MM.1S (cell line): ENCODE results near the gene ZHX3.

Source experiments
- DNase-seq: peaks from one replicate; pipeline ENCODE4 v3.0.0-alpha.2; 2015
- H2AFZ ChIP-seq: fragments of 300-600 bp; sonication (generic); 2 replicates; pipeline ENCODE4 v1.6.0; 2016; ENCODE audit warnings: antibody characterized with exemption, low read length
- H3F3A ChIP-seq: fragments of 300-600 bp; sonication (generic); 2 replicates; pipeline ENCODE4 v1.6.1; 2016; ENCODE audit warnings: mild to moderate bottlenecking, antibody characterized with exemption, low read length, moderate library complexity, mixed read lengths; ENCODE audit not compliant: insufficient read depth
- H3K27ac ChIP-seq: fragments of 300-600 bp; sonication (generic); 2 replicates; pipeline ENCODE4 v1.5.1; 2016; ENCODE audit warnings: mild to moderate bottlenecking, low read length
- H3K27me3 ChIP-seq: fragments of 300-600 bp; sonication (generic); replicated peaks from 2 replicates; pipeline ENCODE4 v1.6.0; 2016; ENCODE audit warnings: low read length; ENCODE audit not compliant: insufficient read depth
- H3K36me3 ChIP-seq: fragments of 300-600 bp; sonication (generic); replicated peaks from 2 replicates; pipeline ENCODE4 v1.6.1; 2016; ENCODE audit warnings: mild to moderate bottlenecking, low read length, mixed read lengths; ENCODE audit not compliant: insufficient read depth
- H3K4me1 ChIP-seq: fragments of 300-600 bp; sonication (generic); 2 replicates; pipeline ENCODE4 v1.6.1; 2016; ENCODE audit warnings: low read length, mixed read lengths
- H3K4me2 ChIP-seq: fragments of 300-600 bp; sonication (generic); 2 replicates; pipeline ENCODE4 v1.6.0; 2016; ENCODE audit warnings: low read depth, low read length
- H3K4me3 ChIP-seq: fragments of 300-600 bp; sonication (generic); 2 replicates; pipeline ENCODE4 v1.5.1; 2016; ENCODE audit warnings: low read length, mixed read lengths
- H3K79me2 ChIP-seq: fragments of 300-600 bp; sonication (generic); 2 replicates; pipeline ENCODE4 v1.6.1; 2016; ENCODE audit warnings: mixed run types, low read length, mixed read lengths
- H3K9ac ChIP-seq: fragments of 300-600 bp; sonication (generic); 2 replicates; pipeline ENCODE4 v1.6.1; 2016; ENCODE audit warnings: low read length, mixed read lengths
- H3K9me2 ChIP-seq: fragments of 300-600 bp; sonication (generic); replicated peaks from 2 replicates; pipeline ENCODE4 v1.6.1; 2016; ENCODE audit warnings: mild to moderate bottlenecking, low read length, mixed read lengths; ENCODE audit not compliant: insufficient read depth
- H3K9me3 ChIP-seq: fragments of 300-600 bp; sonication (generic); replicated peaks from 2 replicates; pipeline ENCODE4 v1.6.1; 2016; ENCODE audit warnings: mild to moderate bottlenecking, low read length, mixed read lengths; ENCODE audit not compliant: insufficient read depth
- H4K20me1 ChIP-seq: fragments of 300-600 bp; sonication (generic); 2 replicates; pipeline ENCODE4 v1.6.1; 2016; ENCODE audit warnings: mild to moderate bottlenecking, low read length, moderate library complexity, mixed read lengths; ENCODE audit not compliant: insufficient read depth
- EZH2 ChIP-seq: fragments of 300-600 bp; sonication (generic); optimal IDR thresholded peaks from 2 replicates; pipeline ENCODE3; 2017; ENCODE audit warnings: low read depth, mild to moderate bottlenecking, antibody characterized with exemption, low read length, mixed read lengths
- EZH2phosphoT487 ChIP-seq: fragments of 300-600 bp; sonication (generic); IDR thresholded peaks from 2 replicates; pipeline ENCODE4 v1.6.1; 2018; ENCODE audit warnings: antibody characterized with exemption, low read length
- TF ChIP-seq, protein P1 (sequence below): fragments of 300-600 bp; sonication (generic); IDR thresholded peaks from 2 replicates; pipeline ENCODE4 v1.5.1; 2016; ENCODE audit warnings: antibody characterized with exemption, low read length, mixed read lengths

ZHX3 gene

DNA sequence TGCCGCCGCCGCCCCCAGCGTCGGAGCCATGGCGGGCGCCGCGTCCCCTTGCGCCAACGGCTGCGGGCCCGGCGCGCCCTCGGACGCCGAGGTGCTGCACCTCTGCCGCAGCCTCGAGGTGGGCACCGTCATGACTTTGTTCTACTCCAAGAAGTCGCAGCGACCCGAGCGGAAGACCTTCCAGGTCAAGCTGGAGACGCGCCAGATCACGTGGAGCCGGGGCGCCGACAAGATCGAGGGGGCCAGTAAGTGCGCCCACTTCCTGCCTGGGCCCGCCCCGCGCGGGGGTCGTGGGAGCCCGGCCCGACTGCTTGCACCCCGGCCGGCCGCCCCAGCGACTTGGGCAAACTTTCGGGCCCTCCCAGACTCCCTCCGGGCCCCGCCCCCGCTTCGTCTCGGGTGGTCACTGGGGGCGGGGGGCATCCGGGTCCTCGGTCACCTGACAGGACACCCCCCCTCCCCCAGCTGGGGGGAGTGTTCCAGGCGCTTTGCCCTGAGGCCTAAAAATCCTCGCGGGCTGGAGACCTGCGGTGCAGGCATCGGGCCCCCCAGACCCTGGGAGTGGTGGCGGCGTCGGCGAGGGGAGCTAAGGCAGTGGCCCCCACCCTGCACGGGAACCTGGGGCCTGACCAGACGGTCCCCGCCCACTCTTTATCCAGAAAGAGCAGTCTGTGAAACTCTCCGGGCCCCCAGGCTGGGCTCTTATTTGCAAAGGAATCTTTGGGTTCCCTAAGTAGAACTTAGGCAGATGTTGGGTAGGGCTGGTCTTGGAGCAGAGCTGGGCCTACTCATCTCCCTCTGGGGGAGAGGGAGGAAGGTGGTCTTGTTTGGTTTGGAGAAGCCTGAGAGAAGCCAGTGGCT, 179.7 kb downstream of the ZHX3 start:
- Histone ChIP-seq H3K4me3 (peak overlapping the region; percentile 88), H3K9ac (peak overlapping the region; percentile 69), H3K4me2 (peak overlapping the region; percentile 94), H3K4me1 (peaks cover 14% of the 10 kb centered on the region; the same call in 1 of the 2 replicates), H3K9me3 (no peaks in the 10 kb centered on the region), H3K27ac (no peak overlapping the region), H4K20me1 (no peaks in the 10 kb centered on the region), H3K36me3 (no peaks in the 10 kb centered on the region), H3F3A (0 out of 2 replicates have a peak, but pooled peaks cover 8% of the 10 kb centered on the region), H3K79me2 (peaks cover 54% of the 10 kb centered on the region), H3K9me2 (no peaks in the 10 kb centered on the region), H3K27me3 (no peaks in the 10 kb centered on the region), H2AFZ (peak overlapping the region; percentile 72)
- DNase-seq, result peak; percentile 23
- no peak for TF ChIP-seq EZH2phosphoT487

DNA sequence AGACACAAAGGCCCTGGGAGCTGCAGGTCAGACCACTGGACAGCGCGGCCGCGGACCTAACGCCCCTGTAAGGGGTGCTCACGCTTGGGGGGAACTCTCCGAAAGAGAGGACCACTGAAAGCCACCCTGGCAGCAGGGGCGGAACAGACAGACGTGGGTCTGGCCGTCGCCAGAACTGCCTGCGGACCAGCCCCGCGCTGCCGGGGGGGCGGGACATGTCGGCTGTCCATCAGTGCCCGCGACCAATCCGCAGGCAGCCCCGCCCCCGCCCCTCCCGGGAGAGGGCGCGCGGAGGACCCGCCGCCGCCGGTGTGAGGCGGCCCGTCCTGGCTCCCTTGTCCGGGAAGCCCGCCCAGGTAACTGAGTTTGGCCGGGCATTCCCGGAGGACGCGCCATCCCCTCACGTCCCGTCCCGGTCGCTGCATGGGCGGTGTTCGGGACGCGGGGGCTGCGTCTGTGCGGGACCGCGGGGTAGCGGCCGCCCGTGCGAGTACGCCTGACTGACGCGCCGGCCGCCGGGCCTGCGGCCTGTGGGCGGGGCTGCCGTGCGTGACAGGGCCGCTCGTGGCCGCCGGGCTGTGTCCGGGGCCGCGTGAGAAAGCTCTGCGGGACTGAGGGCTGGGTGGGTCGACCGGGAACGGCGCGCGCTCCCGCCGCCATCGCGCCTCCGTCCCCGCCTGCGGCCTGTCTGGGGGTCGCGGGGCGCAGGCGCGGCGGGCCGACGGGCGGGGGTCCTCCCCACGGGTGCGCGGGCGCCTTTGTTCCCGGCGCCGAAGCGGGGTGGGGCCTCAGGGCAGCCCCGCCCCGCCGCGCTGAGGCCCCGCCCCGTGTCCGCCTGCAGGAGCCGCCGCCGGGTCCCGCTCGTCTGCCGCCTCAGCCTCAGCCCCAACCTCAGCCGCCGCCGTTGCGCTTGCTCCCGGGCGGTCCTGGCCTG, 180.6 kb downstream of the ZHX3 start, which contains the start of gene PLCG1:
Gene PLCG1, plus strand, starts transcription at position 864 of the 934 bp plus-strand sequence. CDS start 99 bp downstream, outside the sequence.
- Histone ChIP-seq H3K4me1 (peaks cover 14% of the 10 kb centered on the region; the same call in 1 of the 2 replicates), H3K9me2 (no peaks in the 10 kb centered on the region), H3K4me2 (peak within 1 kb of the TSS; percentile 94), H3F3A (0 out of 2 replicates have a peak, but pooled peaks cover 8% of the 10 kb centered on the region), H3K4me3 (peak within 1 kb of the TSS; percentile 88), H3K27me3 (no peaks in the 10 kb centered on the region), H3K9ac (peak within 1 kb of the TSS; percentile 69), H3K9me3 (no peaks in the 10 kb centered on the region), H2AFZ (peak within 1 kb of the TSS; percentile 83), H3K27ac (peak within 1 kb of the TSS; percentile 27; the same call in 1 of the 2 replicates), H3K79me2 (peaks cover 45% of the 10 kb centered on the region), H3K36me3 (no peaks in the 10 kb centered on the region), H4K20me1 (no peaks in the 10 kb centered on the region)
- TF ChIP-seq, protein P1, sequence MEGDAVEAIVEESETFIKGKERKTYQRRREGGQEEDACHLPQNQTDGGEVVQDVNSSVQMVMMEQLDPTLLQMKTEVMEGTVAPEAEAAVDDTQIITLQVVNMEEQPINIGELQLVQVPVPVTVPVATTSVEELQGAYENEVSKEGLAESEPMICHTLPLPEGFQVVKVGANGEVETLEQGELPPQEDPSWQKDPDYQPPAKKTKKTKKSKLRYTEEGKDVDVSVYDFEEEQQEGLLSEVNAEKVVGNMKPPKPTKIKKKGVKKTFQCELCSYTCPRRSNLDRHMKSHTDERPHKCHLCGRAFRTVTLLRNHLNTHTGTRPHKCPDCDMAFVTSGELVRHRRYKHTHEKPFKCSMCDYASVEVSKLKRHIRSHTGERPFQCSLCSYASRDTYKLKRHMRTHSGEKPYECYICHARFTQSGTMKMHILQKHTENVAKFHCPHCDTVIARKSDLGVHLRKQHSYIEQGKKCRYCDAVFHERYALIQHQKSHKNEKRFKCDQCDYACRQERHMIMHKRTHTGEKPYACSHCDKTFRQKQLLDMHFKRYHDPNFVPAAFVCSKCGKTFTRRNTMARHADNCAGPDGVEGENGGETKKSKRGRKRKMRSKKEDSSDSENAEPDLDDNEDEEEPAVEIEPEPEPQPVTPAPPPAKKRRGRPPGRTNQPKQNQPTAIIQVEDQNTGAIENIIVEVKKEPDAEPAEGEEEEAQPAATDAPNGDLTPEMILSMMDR, result no peak
- TF ChIP-seq EZH2phosphoT487 (no peak), EZH2 (no peak)
- DNase-seq, result peak; percentile 84

DNA sequence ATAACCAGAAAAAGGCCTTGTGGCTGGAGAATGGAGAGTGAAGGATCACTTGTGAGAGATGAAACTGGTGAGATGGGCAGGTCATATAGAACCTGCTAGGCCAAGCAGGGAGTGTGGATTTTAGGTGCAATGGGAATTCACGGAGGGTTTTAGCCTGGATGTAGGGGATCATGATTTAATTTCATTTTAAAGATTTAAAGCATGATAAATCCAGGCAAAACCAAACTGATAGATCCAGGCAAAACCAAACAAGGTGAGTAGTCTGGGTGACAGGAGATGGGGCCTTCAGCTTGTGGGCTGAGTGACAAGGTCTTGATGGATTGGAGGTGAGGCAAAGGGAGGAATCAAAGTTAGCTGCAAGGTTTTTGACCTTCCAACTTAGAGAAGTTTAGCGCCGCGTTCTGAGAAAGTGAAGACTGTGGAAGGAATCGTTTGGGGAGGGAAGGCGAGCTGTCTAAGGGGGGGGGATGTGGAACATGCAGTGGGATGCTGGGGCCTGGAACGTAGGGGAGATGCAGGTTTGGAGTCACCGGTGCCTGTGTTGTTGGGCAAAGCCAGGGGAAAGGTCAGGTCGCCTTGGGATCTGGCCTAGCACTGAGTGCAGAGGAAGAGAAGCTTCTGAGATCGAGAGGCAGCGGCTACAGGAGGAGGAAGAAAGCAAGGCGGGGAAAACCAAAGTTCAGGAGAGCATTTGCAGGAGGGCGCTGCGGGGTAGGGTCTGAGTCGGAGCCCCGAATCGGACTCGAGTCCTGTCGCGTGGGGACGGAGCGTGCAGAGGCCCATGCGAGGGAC, 181.4 kb downstream of the ZHX3 start:
- Histone ChIP-seq H3K27me3 (no peaks in the 10 kb centered on the region), H3K4me1 (peaks cover 14% of the 10 kb centered on the region; the same call in 1 of the 2 replicates), H3K4me3 (peak overlapping the region; percentile 78), H3K36me3 (no peaks in the 10 kb centered on the region), H3K9me3 (no peaks in the 10 kb centered on the region), H3K9me2 (no peaks in the 10 kb centered on the region), H2AFZ (peak overlapping the region; percentile 83), H3K79me2 (peaks cover 37% of the 10 kb centered on the region), H3K27ac (no peak overlapping the region), H3F3A (0 out of 2 replicates have a peak, but pooled peaks cover 8% of the 10 kb centered on the region), H3K4me2 (peak overlapping the region; percentile 92), H3K9ac (no peak overlapping the region; the same call in 1 of the 2 replicates), H4K20me1 (no peaks in the 10 kb centered on the region)
- no peak for TF ChIP-seq EZH2phosphoT487
- TF ChIP-seq EZH2, result no peak
- TF ChIP-seq, protein P1, result no peak
- no peak for DNase-seq
